AG04450 (cell line): ENCODE results near the gene KRTAP5-4. TPM values are rescaled to one million over a fixed set of nuclear protein-coding genes. Genes with fewer than 3 reads are reported as not detected.
A peak's percentile ranks its signal among the peaks of the same experiment; 100 is the strongest.

Source experiments
- CTCF ChIA-PET: fragments of 300-600, 350-600 bp; formaldehyde crosslinking; extraction: SDS; loops from one replicate; lab custom pipeline; 2022; ENCODE audit warnings: antibody characterized with exemption, inconsistent platforms; lab: Charles Lee
- POLR2A ChIA-PET: fragments of 350-600 bp; formaldehyde crosslinking; extraction: SDS; loops from one replicate; lab custom pipeline; 2021; ENCODE audit warnings: antibody characterized with exemption, inconsistent platforms; lab: Yijun Ruan, JAX
- DNase-seq: peaks from one replicate; pipeline ENCODE4 v3.0.0-alpha.2; 2011; ENCODE audit warnings: low read depth, low spot score
- H3K27ac ChIP-seq: one replicate; pipeline ENCODE4 v1.5.1; 2012; ENCODE audit warnings: low read depth, low read length, control low read depth
- H3K27me3 ChIP-seq: one replicate; pipeline ENCODE4 v1.6.0; 2012; ENCODE audit warnings: low read length; ENCODE audit not compliant: control insufficient read depth, insufficient read depth
- H3K4me3 ChIP-seq: 2 replicates; pipeline ENCODE4 v1.5.1; 2011; ENCODE audit warnings: mild to moderate bottlenecking, low read depth, low read length, control low read depth
- H3K9me3 ChIP-seq: 2 replicates; pipeline ENCODE4 v1.5.1; 2012; ENCODE audit warnings: low read length; ENCODE audit not compliant: control insufficient read depth, insufficient read depth
- CTCF ChIP-seq: IDR thresholded peaks from 2 replicates; pipeline ENCODE4 v1.5.1; 2011; ENCODE audit warnings: low read depth, low read length, control low read depth, inconsistent platforms
- polyA plus RNA-seq: library from polyadenylated mRNA; depleted of rRNA; stranded (reverse); fragments of >200 nt; gene quantifications from 2 replicates; pipeline ENCODE4 v1.2.3, GENCODE V29; 2011

The KRTAP5-4 gene
- polyA plus RNA-seq, 1 experiment: not detected

GRCh38 chr11:1641096-1641495 is 19.2 kb upstream of the KRTAP5-4 start:
- DNase-seq: no peak
- no peak overlapping the region for H3K27ac ChIP-seq
- CTCF ChIA-PET: interaction anchor here (0.5 to 2.2 kb wide), 5 partner anchors 9 to 94 kb away, joined by 3 to 16 read pairs (median 4); no protein-coding TSS in a partner anchor
- POLR2A ChIA-PET: interaction anchor here (0.6 kb wide), 1 partner anchor 798 kb away, joined by 3 read pairs; the partner anchor contains the start of gene TSPAN4
- peaks cover 34% of the 10 kb centered on the region for H3K27me3 ChIP-seq
- H3K9me3 ChIP-seq: no peaks in the 10 kb centered on the region
- H3K4me3 ChIP-seq: no peak overlapping the region
- no peak for TF ChIP-seq CTCF

- CTCF ChIA-PET: interaction anchor here (0.8 to 3.4 kb wide), 10 partner anchors 8 to 192 kb away, joined by 3 to 43 read pairs (median 4); partner anchors contain the start of gene KRTAP5-5
- Histone ChIP-seq H3K27me3 (peaks cover 34% of the 10 kb centered on the region), H3K9me3 (no peaks in the 10 kb centered on the region), H3K4me3 (no peak overlapping the region), H3K27ac (no peak overlapping the region)
- POLR2A ChIA-PET: no interaction called here
- no peak for DNase-seq
- TF ChIP-seq CTCF: peak; percentile 77
These were observed 18.4 kb upstream of the KRTAP5-4 start for GRCh38 chr11:1640076-1640946.

DNA sequence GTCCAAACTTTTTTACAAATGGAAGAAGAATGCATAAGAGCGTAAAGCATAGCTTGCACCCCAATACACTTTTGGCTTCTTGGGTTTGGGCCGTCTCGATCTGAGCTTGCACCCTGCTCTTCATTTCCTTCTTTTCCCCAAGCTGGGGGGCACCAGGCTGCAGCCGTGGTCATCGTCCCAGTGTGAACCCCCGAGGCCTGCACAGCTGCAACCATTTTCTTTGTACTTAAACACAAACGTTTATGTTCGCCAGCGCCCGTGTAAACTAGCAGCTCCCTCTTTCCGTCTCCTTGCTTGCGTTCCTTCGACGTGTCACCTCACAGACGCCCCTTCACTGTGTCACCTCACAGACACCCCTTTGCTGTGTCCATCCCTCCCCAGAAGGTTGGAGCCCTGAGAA is 17.7 kb upstream of the KRTAP5-4 start:
- no peak overlapping the region for H3K4me3 ChIP-seq
- no peak overlapping the region for H3K27ac ChIP-seq
- DNase-seq: no peak
- peaks cover 32% of the 10 kb centered on the region for H3K27me3 ChIP-seq
- ChIA-PET CTCF (interaction anchor here (0.6 to 3.4 kb wide), 7 partner anchors 9 to 193 kb away, joined by 3 to 43 read pairs (median 3); partner anchors contain the start of gene KRTAP5-5), POLR2A (no interaction called here)
- no peaks in the 10 kb centered on the region for H3K9me3 ChIP-seq
- TF ChIP-seq CTCF: no peak

- ChIA-PET POLR2A (no interaction called here), CTCF (interaction anchor here (0.6 to 3.4 kb wide), 8 partner anchors 8 to 193 kb away, joined by 3 to 43 read pairs (median 3); partner anchors contain the start of gene KRTAP5-5)
- DNase-seq: no peak
- no peak for TF ChIP-seq CTCF
- H3K9me3 ChIP-seq: no peaks in the 10 kb centered on the region
- H3K4me3 ChIP-seq: no peak overlapping the region
- no peak overlapping the region for H3K27ac ChIP-seq
- peaks cover 32% of the 10 kb centered on the region for H3K27me3 ChIP-seq
These were observed 17.2 kb upstream of the KRTAP5-4 start for GRCh38 chr11:1639102-1639620.
